ENCODE measurements around the gene EBI3.
"Not testable (repeated sequence)": the region's sequence is repeated elsewhere in the genome, so short reads cannot be mapped to it uniquely, and the experiment has no call there.

The EBI3 gene

DNA sequence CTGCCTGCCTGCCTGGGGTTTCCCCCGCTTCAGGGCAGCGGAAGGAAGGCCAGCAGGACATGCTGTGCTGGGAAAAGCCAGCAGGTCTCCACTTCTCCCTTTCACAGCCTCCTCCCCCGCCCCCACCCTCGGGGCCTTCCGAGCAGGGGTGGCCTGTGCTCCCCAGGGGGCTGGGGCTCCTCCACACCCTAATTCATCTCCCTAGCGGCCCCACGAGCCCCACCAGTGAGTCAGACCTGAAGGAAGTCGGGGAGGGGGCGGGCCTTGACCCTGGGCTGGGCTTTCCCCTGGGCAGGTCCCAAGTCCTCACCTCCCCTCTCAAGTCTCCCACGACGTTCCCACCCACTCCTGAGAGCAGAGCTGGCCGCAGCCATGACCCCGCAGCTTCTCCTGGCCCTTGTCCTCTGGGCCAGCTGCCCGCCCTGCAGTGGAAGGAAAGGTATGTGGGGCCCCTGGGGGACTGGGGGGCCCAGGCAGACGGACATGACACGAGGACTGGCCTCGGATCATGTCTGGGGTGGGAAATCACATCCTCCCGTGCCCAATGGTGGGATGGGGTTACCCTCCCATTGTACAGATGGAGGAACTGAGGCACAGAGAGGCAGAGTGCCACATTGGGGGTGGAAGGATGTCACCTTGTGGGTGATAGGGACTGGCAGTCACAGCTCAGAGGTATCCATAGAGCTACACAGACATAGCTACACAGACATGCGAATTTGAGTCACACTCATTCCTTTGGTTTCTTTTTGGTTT, at the start of gene EBI3:
EBI3 (plus strand) TSS at position 345 of the 753 bp plus-strand sequence; CDS start at position 373, 28 bp downstream.
- FAIRE-seq: no peak

DNA sequence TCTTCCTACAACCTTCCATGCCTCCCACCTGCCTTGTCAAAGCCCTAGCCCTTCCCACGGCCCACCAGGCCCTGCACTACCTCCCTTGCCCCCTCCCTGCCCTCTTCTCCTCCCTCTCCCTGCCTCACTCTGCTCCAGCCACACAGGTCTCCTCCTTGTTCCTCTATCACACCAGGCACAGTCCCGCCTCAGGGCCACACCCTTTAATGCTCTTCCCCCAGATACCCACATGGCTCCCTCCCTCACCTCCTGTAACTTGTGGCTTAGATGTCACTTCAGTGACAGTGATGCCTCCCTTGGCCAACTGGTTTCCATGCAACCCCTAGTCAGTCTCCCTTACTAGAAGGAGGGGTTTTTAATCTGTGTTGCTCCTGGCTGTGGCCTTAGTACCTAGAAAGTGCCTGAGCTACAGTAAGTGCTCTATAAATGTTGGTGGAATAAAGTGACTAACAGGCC, 48.2 kb upstream of the EBI3 start:
- no peak for FAIRE-seq

DNA sequence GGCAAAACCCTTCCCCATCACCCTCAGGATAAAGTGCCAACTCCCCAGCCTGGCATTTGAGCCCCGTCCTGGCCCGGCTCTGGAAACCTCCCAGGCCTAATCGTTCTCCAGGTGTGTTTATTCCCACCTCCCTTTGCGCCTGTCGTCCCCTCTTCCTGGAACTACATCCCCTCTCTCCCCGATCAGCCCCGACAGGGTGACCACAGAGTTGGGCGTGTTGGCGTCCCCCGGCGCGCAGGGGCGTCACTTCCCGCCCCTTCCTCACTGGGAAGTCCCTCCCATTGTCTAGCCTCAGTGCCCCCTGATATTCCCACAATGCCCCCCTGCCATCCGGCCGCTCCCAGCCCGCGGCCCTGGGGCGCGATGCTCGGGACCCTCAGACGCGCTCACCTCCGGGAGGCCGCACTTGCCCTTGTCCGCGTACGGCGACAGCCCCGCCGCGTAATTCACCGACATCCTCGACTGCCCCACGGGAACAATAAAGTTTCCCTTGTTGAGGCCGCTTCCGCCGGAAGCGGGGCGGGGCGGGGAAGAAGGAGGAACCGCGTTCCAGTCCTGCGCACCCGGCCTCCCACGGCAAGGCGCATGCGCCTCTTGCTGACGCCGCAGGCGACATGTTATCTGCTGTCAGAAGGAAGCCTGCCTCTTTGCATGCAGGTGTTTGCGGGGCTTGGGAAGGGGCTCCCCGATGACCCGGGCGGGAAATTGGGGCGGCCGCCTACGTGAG, 47.1 kb upstream of the EBI3 start, which contains the start of the genes ANKRD24 and SIRT6:
ANKRD24 (plus strand) TSS at position 606 of the 727 bp plus-strand sequence. CDS start 3,737 bp downstream, outside the sequence.
SIRT6 (minus strand) TSS at position 480 of the 727 bp plus-strand sequence; CDS start at position 456, 24 bp downstream.
- peak; percentile 52 for FAIRE-seq

DNA sequence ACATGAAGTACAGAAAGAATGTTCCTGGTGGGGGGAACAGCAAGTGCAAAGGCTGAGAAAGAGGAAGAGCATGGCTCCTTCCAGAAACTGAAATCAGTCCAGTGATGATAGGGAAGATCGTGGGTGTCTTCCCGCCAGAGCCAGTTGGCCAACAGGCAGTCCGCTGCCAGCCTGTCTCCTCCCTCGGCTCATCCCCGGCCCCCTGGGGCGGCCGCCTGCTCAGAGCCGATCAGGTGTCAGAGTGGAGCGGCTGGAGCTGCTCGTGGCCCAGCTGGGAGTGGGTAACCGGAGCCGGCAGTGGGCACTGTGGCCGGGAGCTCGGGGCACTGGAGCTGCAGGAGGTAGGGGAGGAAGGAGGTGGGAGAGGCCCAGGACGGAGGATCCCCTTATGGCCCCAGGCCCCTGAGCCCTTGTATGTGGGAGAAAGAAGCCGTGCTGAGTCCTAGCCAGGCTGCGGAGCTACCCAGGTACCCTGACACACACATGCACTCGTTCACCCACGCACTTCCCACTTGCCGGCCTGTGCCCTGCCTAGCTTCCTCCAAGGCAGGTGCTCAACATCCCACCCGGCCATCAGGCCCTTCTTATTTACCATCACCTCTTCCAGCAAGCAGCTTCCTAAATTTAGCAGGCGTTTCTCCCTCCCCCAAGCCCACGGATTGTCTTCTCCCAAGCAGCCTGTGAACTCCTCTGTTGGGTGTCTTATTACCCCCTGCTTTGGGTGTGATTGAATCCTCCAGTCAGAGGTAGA, 45.2 kb upstream of the EBI3 start:
- FAIRE-seq: no peak

DNA sequence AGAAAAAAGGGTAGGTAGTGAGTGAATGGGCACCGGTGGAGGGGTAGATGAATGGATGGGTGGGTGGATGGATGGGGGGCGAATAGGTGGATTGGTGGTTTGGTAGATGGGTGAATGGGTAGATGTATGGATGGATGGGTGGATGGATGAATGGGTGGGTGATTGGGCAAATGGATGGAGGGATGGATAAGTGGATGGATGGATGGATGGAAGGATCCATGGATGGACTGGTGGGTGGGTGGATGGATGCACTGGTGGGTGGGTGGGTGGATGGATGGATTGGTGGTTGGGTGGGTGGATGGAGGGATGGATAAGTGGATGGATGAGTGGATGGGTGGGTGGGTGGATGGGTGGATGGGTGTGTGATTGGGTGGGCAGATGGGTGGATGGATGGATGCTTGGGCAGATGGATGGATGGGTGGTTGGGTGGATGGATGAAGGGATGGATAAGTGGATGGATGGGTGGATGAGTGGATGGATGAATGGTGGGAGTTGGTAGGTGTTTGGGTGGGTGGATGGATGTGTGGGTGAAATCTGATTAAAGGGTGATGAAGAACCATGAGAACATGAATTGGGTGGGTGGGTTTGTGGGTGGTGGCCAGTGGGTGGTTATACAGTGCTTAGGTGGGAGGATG, 44.5 kb upstream of the EBI3 start:
- FAIRE-seq: no peak

DNA sequence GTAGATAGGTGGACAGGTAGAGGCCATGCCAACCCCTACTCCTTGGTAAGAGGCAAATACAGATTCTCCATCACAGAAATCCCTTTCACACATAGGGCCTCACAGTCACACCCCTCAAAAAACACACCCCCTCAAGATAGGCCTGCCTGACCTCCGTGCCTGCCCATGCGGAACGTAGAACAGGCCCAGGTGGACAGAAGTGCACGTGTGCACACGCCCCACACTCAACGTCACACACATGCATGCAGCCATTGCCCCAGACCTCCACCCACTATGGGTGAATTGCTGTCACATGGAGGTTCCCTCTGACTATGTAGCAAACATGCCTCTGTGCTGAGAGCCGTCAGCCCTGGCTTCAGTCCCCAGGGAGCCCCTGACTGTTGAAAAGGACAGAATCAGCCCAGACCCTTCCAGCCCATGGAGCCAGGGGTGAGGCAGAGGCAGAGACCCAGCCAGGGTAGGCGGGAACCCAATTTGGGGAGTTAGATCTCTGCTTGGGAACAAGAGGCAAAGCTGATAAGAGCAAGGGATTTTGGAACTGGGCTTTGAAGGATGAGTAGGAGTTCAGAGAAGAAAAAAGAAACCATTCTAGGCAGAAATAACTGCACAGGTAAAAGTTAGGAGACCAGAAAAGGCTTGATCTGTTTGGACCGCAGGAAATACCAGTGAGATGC, 43.8 kb upstream of the EBI3 start:
- no peak for FAIRE-seq

DNA sequence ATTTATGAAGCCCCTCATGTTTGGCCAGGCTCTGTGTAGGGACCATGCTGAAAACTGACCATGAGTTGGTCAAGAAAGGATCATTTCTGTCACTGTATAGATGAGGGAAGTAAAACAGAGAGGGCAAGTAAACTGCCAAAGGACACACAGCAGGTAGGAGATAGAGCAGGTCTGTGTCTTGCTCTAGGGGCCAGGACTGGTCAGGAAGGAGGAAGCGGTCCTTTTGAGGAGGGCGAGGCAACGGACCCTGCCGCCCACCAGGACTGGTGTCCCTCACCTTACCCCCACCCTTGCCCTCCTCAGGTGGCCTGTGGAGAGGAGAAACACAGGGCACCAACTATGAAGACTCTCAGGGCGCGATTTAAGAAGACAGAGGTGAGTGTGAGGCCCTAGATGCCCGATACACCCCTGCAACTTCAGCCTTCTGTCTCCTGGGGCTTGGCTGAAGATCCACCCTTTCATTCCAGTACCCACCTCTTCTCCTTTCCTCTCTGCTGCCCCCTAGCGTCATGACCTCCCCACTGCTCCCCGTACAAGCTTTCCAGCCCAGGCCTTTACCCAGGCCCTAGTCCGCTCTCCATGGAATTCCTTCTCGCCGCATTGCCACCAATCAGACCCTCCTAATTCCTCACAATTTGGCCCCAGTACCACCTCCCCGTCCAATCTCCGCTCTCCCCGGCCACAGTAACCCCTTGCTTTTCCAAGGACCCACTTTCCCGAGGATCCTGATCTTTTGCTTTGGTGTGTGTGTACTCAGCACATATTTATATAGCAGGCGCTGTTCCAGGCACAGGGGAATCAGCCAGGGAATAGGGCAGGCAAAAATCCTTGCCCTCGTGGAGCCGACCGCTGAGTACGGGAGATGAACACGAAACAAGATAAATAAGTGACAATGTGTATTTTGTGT, 43.0 kb upstream of the EBI3 start:
- no peak for FAIRE-seq

DNA sequence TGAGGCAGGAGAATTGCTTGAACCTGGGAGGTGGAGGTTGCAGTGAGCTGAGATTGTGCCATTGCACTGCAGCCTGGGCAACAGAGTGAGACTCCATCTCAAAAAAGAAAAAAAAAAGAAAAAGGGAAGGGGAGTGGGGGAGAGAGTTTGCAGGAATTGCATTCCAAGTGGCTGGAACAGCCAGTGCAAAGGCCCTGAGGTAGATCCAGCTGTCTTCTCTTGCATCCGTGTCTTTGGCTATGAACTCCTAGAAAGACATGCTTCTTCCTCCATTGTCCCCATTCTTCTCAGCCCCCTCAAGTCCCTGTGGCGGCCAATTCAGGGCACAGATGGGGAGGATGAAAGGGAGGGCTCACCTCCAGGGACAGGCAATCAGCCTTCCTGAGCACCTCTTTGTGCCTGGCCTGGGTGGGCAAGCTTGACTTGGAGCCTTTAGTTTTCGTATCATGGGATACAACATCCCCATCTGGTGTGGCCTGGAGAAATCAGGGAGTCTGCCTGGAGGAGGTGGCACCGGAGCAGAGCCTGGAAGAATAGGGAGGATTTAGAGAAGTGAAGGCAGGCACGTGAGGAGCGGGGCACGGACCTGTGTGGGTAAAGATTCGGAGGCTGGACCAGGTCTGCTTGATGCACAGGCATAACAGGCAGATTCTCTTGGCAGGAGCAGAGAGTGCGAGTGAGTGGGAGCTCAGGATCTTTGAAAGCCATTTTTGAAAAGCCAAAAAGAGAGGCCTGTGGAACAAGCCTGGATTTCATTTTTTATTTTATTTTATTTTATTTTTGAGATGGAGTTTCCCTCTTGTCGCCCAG, 41.8 kb upstream of the EBI3 start:
- FAIRE-seq: no peak

DNA sequence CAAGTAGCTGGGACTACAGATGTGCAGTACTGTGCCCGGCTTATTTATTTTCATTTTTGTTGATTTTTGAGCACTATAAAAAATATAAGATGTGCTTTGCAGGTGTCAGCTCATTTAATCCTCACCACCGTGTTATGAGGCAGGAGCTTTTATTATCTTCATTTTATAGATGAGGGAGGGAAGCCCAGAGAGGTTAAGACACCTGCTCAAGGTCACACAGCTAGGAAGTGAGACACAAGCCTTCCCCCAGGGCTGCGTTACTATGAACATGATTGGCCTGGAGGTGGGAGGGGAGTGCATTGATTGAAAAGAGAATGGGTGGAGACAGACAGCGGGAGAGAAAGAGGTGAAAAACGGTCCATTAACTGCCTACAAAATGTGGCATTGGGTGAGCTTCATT, 39.7 kb upstream of the EBI3 start:
- FAIRE-seq: no peak

DNA sequence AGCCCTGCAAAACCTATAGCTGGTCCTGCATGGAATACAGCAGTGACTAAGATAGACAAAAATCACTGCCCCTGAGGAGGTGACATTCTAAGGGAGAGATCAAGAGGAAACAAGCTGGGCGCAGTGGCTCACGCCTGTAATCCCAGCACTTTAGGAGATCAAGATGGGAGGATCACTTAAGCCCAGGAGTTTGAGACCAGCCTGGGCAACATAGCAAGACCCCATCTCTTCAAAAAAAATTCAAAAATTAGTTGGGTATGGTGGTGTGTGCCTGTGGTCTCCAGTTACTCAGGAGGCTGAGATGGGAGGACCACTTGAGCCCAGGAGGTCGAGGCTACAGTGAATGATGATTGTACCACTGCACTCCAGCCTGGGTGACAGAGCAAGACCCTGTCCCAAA, 36.8 kb upstream of the EBI3 start:
- not testable (repeated sequence) for FAIRE-seq

DNA sequence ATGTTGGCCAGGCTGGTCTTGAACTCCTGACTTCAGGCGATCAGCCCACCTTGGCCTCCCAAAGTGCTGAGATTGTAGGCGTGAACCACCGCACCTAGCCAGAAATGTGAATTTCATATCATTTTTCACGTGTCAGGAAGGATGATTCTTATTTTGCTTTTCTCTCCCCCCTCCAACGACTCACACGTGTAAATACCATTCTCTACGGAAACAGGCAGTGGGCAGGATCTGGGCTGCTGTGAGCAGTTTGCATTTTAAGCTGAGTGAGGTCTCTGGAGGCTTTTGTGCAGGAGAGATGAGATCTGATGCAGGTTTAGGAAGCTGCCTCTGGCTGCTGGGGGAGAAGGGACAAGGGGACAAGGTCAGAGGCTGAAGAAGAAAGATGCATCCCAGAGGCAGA, 35.0 kb upstream of the EBI3 start:
- no peak for FAIRE-seq

DNA sequence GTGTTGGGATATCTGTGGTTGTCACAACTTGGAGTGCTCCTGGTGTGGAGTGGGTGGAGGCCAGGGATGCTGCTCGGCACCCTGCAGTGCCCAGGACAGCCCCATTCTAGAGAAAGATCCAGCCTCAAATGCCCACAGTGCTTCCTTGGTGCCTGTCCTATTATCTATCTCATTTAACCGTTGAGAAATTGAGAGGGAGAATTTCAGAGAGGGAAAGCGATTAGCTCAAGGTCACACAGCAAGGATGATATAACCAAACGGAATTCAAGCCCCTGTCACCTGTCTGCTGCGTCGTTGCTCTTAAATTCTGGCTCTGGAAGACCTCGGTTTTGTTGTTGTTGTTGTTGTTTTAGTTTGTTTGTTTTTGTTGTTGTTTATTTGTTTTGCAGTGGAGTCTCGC, 33.3 kb upstream of the EBI3 start:
- FAIRE-seq: no peak

DNA sequence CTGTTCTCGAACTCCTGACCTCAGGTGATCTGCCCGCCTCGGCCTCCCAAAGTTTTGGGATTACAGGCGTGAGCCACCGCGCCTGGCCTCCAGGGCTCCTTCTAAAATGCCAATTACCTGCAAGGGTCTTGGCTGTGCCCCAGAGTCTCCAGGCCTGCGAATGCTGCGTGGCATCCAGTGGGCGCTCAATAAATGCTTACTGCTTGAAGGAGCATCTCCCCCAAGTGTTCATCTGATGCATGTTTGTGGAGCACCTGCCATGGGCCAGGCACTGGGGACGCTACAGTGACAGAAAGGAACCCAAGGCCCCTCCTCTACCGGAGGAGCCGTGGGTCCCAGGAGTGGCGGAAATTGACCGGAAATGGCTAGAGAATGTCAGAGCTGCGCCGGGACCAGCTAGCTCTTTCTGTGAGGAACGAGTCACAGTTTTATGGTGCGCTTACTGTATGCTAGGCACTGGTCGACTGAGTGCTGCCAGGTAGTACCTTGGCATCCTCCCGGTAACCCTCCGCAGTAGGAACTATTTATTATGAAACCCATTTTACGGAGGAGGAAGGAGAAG, 32.7 kb upstream of the EBI3 start:
- no peak for FAIRE-seq

DNA sequence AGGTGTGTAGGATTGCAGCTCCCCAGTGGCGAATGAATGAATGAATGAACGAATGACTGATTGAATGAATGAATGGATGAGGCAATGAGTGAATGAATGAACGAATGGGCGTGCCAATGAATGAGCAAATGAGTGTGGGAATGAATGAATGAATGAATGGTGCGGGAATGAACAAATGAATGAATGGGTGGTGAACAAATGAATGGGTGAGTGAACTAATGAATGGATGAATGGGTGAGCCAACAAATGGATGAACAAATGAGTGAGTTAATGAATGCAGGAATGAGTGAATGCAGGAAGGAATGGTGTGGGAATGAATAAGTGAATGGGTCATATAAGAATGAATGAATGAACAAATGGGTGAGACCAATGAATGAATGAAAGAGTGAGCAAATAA, 32.1 kb upstream of the EBI3 start:
- no peak for FAIRE-seq

DNA sequence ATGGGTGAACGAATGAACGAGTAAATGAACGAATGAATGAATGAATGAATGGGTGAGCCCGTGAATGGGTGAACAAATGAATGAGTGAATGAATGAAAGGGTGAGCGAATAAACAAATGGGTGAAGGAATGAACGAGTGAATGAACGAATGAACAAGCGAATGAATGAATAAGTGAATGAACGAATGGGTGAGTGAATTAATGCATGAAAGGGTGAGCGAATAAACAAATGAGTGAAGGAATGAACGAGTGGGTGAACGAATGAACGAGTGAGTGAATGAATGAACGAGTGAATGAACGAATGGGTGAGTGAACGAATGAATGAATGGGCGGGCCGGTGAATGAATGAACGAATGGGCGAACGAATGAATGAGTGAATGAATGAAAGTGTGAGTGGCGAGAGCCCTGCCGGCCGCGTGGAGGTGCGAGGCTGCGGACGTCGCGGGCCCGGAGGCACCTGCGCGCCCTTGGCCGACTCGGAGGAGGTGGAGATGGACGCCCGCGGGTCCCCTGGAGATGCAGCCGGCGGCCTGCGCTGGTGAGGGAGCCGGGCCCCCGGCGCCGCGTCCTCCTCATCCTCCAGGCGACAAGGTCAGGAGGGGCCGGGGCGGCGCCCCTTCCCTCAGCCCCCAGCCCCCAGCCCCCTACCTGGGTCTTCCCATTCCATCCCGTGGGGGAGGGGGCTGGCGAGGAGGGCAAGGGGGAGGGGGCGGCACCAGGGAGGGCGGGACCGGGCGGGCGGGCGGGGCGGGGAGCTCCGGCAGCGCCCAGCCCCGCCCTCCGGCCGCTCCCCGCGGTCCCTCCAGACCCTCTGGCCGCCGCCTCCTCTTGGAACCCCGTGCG, 31.5 kb upstream of the EBI3 start:
- FAIRE-seq: no peak

DNA sequence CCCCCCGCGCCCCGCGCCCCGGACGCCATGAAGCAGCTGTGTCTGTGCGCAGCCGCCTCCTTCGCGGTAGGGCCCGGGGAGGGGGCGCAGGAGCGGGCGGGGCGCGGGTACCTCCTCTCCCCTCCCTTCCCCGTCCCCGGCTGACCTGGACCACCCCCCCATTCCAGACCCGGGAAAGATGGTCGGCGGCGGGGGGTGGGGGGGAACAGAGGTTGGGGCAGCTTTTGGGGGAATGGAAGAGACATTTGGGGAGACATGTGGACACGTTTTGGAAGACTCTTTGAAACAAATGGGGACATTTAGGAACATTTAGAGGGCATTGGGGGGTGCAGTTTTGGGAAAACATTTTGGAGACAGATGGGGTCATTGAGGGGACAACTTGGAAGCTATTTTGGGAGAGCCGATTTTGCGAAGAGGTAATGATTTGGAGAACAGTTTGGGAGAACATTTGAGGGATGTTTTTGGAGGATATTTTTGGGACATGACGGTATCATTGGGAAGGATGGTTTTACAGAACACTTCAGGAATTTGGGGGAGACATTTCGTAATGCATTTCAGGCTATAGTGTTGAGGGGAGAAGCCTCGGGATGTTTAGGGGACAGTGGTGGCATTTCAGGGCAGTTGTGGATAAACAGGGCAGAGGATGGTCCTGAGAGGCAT, 30.7 kb upstream of the EBI3 start:
- FAIRE-seq: no peak

DNA sequence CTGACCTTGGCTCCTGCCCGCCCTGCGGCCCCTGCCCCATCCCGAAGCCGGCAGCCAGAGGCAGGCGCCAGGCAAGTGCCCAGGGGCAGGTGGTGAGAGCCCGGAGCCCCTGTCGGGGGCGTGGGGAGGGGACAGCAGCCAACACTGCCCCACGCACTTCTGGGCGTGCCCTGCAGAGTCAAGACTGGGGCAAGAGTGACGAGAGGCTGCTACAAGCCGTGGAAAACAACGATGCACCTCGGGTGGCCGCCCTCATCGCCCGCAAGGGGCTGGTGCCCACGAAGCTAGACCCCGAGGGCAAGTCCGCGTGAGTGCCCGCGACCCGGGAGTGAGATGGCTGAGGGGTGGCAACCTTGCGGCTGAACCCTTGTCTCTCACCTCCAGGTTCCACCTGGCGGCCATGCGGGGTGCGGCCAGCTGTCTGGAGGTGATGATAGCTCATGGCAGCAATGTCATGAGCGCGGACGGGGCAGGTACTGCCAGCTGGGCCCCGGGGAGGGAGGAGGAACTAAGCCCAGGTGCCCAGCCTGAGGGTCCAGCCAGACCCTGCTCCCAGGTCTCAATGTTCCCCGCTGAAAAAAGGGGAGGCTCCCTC, 29.5 kb upstream of the EBI3 start:
- no peak for FAIRE-seq
